ENCODE measurements around the gene COPE.
"Not testable (repeated sequence)": the region's sequence is repeated elsewhere in the genome, so short reads cannot be mapped to it uniquely, and the experiment has no call there.

Gene COPE

DNA sequence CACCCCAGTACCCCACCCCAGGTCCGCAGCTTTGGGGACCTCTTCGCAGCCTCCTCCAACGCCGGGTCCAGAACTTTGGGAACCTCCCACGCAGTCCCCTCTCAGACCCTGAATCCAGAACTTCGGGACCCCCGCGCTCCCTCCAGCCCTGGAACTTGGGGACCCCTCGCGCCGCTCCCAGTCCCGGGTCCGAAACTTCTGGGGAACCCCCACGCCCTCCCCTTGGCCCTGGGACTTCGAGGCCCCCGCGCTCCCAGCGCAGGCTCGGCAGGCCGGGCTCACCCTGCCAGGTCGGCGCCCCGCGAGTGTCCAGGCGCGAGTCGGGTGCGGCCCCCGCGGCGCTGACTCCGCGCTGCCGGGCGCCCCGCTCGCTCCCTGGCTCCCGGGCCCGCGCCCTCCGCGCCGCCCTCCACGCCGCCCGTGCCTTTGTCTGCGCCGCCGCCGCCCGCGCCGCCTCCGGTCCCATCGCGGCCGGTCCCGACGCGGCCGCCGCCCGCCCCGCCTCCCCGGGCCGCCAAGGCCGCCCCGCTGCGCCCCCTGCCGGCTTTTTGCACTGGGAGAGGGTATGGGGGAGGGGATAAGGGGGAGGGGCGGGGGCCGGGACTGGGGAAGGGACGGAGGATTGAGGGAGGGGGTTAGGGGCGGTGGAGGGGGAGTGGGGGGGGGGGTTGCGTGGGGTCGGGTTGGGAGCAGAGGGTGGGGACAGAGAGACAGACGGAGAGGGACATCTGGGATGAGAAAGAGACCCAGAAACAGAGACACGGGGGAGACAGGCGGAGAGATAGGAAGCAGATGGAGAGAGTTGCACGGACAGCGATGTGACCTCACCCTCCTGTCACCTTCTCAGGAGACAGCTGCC, 21.8 kb upstream of the COPE start, which contains the start of gene HOMER3:
HOMER3 (minus strand) TSS at position 449 of the 859 bp plus-strand sequence. CDS start 2,235 bp downstream, outside the sequence.
- DNase-seq (ENCODE audit: low spot score), result peak; percentile 76

DNA sequence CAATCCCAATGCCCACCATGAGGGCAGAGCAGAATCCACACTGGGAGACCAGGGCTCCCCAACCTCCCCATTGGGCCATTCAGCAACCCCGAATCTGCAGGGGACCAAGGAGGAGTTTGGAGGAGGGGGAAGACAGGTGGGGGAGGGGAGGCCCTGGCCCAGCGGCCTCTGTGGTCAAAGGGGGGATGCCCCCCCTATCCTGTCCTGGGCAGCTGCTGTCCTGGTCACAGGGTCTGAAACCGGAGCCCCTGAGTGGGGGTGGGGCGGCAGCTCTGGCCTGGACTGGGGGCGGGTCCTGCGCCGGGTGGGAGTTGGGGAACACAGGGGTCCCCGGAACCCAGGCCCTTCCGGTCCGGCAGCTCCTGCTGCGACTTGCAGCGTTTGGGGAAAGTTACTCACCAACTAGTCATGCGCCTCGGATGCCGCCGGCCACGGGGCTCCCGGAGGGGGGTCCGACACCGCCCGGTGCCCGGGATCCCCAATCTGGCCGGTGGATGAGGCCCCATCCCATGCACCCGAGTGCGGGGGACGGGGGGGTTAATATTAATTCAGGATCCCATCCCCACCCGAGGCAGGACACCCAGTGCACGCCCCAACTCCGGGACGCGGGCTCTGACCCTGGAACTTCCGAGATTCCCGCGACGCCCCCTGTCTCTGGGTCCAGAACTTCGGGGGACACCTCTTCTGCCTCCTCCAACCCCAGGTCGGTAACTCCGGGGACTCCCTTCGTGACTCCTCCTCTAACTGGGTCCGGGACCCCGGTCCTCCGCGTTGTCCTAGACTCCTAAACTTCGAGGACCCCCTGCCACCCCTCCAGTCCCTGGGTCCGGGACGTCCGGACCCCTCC, 21.0 kb upstream of the COPE start:
- DNase-seq (ENCODE audit: low spot score), result no peak

DNA sequence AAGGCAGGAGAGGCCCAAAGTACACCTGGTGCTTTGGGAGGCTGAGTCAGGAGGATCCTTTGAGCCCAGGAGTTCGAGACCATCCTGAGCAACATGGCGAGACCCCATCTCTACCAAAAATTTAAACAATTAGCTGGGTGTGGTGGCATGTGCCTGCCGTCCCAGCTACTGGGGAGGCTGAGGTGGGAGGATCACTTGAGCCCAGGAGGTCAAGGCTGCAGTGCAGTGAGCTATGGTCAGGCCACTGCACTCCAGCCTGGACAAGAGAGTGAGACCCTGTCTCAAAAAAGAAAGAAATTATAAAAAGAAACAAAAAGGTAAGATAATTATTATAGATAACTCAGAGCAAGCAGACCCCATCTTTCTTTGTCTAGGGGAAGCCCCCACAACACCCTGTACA, 20.0 kb upstream of the COPE start:
- DNase-seq (ENCODE audit: low spot score), result no peak

DNA sequence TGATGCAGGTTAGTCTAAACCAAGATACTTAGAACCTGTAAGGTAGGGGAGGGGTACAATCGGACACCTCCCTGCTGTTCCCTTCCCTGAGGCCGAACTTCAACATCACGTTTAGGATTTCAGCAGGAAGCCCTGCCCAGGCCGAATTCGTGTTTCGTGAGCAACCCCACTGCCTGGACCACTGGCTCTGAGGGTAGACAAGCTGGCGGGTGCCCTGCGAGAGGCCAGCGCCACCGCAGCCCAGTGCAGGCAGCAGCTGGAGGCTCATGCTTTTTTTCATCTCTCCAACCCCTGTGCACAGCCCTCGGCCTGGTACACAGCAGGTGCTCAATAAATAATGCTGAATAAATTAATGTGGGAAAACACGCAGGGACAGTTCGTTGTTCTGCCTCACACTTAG, 14.1 kb upstream of the COPE start:
- DNase-seq (ENCODE audit: low spot score), result no peak

DNA sequence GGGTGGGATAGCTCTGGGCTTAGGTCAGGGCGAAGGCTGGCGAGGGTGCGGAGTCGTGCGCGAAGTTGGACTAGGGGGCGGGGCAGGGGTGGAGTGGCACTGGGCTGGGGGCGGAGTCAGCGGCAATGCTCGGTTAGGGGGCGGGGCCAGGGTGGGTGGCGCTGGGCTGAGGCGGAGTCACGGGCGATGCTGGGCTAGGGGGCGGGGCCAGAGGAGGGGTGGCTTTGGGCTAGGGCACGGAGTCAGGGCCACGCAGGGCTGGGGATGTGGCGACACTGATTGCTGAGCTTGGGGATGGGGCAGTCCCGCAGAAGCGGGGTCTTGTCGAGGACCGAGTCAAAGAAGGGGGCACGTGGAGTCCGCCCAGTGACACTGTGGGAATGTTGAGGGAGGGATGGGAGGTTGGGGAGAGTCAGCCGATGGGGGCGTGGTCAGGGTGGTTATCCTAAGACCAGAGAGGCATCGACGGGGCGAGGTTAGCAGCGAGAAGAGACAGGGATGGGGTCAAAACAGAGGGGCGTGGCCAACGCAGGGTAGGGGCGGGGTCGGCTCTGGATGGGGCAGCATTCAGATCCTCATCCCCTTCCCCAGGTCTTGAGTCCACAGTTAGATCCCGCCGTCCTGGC, 13.1 kb upstream of the COPE start:
- DNase-seq (ENCODE audit: low spot score), result no peak

DNA sequence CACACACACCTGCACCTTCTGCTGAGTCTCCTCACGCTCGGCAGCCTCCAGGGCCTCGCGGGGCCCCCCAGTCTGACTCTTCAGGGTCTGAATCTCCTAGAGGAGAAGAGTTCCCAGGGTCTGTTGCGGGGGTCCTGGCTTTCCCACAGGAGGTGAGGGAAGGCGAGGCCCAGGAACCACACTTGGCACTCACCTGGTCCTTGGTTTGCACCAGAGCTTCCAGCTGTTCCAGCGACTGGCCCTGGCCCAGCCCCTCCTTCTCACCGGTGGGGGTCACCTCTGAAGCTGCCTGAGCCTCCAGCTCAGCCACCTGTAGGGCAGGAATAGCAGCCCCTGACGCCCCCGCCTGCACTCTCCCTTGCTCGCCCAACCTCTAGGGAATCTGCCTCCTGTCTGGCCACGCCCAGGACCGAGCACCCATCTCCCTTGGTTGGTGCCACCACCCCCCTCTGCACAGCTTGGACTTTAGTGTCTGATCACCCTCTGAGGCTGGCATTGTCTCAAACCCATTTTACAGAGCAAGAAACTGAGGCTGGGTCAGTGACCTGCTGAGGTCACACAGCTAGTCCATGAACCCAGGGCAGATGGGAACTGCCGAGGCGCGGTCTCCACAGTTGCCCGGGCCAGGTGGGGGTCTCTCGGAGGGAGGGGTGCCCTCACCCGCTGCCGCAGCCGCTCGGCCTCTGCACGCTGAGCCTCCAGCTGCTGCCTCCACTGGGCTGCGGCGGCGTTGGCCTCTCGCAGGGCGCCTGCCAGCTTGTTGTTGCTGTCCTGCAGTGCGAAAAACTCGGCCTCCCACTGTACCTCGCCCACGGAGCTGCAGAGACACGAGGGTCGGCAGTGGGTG, 12.4 kb upstream of the COPE start:
- DNase-seq (ENCODE audit: low spot score), result no peak

DNA sequence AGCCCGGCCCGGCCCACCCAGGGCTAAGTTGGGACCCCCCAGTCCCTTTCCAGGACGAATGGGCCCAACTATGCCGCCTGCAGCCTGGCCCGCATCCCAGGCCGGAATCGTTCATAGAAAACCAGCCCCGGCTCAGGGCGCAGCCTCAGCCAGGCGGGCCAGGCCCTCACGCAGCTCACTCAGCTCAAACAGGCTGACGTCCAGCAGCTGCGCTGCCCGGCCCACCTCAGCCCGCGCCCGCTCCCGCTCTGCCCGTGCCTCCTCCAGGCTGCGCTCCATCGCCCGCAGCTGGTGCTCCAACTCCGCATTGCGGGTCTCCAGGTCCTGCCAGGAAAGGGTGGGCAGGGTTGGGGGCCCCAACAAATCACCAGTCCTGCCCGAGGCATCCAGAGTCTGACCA, 10.1 kb upstream of the COPE start:
- no peak for DNase-seq (ENCODE audit: low spot score)

DNA sequence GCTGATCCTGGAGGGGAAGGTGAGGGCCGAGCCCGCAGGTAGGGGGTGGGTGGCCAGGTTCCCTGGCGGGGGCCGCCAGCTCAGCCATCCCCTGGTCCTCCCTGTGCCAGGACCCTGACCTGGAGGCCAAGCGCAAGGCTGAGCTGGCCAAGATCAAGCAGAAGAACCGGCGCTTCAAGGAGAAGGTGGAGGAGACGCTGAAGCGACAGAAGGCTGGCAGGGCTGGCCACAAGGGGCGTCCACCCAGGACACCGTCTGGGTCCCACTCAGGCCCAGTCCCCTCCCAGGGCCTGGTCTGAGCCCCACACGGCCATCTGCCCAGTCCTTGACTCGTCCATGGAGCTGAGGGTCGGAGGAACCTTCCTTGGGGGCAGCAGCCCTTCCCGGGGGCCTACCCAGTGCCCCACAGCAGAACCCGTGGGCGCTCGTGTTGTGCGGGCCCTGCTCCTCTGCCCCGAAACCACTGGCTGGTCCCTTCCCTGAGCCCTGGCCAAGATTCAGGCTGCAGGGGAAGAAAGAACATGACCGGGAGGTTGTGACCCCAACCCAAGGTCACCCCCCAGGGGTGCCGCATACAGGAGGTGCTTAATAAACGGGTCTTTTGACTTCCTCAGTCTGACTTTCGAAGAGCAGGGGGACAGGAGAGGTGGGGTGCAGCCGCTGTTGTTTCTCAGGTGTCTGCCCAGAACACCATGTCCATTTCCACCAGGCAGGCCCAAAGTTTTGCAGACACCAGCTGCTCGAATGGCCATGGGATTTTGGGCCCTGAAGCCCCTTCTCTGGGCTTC, 9.0 kb upstream of the COPE start:
- no peak for DNase-seq (ENCODE audit: low spot score)

DNA sequence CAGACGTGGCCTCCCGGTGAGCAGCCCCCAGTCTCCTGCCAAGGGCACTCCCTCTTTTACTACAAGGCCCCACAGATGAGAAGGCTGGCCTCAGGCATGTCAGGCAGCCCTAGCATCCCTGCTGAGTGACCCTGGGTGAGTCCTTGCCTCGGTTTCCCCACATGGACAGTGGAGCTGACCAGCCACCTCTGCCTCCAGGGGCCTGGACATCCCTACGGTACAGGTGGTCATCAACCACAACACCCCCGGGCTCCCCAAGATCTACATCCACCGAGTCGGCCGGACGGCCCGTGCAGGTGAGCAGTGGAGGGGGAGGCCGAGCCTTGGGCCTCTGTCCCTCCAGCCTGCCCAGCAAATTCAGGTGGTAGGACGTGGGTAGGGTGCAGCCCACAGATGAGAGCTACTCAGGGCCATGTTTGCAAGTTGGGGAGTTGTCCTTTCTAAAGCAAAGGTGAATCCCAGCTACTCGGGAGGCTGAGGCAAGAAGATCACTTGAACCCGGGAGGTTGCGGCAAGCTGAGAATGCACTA, 5.6 kb upstream of the COPE start:
- no peak for DNase-seq (ENCODE audit: low spot score)

DNA sequence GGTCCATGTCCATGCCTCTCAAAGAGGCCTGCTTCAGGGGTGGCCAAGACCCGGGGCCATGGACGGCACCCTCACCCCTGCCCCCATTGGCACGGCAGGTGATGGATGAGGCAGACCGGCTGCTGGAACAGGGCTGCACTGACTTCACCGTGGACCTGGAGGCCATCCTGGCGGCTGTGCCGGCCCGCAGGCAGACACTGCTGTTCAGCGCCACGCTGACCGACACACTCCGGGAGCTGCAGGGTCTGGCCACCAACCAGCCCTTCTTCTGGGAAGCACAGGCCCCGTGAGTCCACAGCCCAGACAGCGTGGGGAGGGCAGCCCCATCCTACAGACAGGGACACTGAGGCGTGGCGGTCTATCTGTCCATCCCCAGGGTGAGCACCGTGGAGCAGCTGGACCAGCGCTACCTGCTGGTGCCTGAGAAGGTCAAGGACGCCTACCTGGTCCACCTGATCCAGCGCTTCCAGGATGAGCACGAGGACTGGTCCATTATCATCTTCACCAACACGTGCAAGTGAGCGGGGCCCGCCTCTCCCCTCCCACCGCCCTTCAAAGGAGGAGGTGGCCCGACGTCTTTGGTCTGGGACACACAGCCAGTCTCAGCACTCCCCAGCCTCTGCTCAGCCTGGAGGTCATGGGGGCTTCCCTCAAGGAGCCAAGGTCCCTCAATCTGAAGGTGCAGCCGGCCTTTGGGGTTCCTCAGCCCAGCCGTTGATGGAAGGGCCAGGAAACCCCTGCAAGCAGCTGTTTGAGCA, 3.2 kb upstream of the COPE start:
- DNase-seq (ENCODE audit: low spot score), result no peak

DNA sequence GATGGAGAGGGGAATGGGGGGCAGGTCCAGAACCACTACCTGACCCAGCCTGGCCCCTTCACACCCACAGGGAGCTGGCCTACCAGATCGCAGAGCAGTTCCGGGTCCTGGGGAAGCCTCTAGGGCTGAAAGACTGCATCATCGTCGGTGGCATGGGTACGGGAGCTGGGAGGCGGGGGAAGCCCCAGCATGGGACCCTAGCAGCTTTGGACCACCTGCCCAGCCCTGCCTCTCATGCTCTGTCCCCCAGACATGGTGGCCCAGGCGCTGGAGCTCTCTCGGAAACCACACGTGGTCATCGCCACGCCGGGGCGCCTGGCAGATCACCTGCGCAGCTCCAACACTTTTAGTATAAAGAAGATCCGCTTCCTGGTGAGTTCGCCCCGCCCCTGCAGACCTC, 2.4 kb upstream of the COPE start:
- no peak for DNase-seq (ENCODE audit: low spot score)

DNA sequence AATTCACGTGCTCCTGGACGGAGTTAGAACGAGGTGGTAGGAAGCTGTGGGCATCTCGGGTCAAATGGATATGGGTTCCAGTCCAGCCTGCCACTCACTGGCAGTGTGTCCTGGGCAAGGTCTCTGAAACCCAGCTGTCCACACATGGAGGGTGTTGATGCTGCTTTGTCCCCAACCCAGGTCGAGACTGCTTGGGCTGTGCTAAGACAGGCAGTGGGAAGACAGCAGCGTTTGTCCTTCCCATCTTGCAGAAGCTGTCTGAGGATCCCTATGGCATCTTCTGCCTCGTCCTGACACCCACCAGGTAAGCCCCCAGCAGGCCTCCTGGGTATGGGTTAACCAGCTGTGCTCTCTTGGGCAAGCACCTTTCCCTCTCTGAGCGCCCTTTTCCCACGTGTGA, 1.2 kb upstream of the COPE start:
- DNase-seq (ENCODE audit: low spot score), result no peak

DNA sequence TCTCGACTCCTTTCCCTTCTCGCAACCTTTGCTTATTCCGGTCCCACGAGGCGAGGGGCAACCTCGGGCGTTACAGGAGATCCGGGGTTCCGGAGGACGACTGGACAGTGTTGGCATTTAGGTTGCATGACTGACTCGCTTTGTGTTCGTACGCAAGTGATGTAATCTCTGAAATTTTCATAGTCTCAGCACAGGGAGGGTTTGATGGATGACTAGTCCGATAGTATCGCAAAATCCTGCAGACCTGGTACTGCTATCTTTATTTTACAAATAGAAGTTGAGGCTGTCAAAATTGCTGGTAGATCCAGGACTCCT, 670 bp upstream of the COPE start:
- DNase-seq (ENCODE audit: low spot score), result no peak

DNA sequence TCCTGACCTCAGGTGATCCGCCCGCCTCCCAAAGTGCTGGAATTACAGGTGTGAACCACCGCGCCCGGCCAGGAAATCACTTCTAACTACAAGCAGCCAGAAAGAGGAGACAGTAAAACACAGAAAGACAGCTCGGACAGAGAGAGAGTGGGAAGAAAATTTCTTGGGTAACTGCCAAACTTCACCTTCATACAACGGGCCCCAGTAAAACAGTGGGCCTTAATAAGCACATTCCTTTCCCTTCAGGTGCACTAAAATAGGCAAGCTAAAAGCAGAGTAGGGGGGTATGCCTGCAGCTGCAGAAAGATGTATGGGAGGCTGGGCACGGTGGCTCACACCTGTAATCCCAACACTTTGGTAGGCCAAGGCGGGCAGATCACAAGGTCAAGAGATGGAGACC, 1.6 kb downstream of the COPE start:
- not testable (repeated sequence) for DNase-seq (ENCODE audit: low spot score)

DNA sequence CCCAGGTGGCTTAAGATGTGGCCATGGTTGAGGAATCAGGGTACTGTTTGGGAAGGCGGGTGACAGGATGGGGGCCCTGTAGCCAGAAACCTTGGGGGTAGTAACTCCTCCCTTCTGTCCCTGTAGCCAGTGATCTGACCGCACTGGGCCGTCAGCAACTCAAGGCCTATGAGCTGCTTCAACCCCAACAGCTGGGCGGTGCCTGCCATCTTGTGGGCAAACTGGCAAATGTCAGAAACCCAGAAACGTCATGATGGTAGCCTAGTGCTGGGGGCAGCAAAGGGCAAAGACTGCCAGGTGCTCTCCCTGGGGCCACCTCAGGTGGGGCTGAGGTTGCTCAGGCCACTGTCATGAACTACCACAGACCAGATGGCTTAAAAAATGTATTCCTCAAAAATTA, 3.5 kb downstream of the COPE start:
- peak; percentile 75 for DNase-seq (ENCODE audit: low spot score)

DNA sequence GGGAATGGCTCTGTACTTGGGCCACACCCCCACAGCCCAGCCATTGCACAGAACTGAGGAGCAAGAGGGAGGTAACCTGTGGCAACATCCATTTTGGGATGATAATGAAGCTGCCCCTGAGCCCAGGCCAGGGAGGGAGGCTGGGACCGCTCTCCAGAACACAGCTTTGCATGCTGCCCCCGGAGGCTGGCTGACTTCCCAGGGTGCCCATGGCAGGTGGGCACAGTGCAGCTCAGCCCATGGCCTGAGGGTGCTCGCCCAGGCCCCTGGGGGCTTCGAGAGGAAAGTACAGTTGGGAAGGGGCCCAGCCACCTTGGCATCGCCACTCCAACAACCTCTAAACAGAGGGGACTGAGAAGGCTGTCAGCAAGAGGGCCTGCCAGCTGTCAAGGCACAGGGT, 5.7 kb downstream of the COPE start:
- DNase-seq (ENCODE audit: low spot score), result no peak

DNA sequence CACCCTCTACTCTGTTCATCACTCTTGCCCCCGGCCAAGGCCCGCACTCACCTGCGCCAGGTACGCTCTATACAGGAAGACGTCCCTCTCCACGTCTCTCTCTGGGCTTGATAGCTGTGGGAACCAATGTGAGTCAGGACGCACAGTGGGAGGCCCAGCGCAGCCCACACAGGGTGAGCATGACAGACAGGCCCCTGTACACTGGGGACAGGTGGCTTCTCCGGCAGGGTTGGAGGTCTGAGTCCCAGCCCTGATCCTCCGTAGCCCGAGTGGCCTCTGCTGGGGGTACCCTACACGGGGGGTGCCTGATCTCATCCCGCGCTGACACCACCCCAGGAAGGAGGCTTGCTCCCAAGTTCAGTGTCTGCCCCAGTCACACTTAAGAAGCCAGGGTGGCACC, 6.3 kb downstream of the COPE start:
- no peak for DNase-seq (ENCODE audit: low spot score)

DNA sequence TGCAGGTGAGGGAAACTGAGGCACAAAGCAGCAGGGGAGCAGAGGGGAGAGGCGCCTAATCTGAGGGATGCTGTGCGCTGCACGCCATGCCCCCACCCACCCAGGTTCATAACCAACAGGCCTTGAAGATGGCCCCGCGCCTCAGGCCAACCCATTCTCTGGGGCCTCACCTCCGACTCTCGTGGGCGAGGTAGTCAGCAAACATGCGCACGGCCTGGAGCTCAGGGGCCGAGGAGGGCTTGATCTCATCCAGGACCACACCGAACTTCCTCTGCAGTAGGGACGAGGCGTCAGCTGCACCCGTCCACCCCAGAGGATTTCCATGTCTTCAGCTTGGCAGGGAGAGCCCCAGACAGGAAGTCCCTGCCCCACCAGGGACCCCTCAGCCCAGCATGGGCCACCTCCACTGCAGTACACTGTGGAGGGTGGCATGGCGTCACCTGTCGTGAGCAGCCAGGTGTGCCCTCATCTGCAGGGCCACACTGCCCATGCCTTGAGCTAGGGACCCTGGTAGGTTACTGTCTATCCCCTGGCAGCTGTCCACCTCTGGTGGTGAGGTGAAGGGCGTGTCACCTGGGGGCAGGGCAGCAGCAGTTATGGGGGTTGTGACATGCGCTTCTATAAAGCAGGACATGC, 8.3 kb downstream of the COPE start:
- DNase-seq (ENCODE audit: low spot score), result no peak

DNA sequence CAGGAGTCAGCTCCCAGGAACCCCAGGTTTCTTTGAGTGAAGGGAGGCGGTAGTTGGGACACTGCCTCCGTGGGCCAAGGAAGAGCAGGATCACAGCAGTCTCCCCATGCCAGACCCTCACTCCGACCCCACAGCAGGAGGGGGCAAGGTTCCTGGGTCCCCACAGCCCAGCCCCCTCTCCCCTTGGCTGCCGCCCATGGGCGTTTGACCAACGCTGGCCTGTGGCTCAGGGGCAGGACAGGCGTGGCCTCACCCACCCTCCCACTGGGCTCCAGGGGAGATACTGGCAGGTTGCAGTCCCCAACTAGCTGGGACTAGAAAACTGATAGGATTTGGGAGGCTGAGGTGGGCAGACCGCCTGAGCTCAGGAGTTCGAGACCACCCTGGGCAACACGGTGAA, 9.2 kb downstream of the COPE start:
- no peak for DNase-seq (ENCODE audit: low spot score)

All from putamen (tissue), 1 donor.